Measurements from ENCODE around the gene ZNF496. TPM values are rescaled to one million over a fixed set of nuclear protein-coding genes. Genes with fewer than 3 reads are reported as not detected.
"Not testable (repeated sequence)": the region's sequence is repeated elsewhere in the genome, so short reads cannot be mapped to it uniquely, and the experiment has no call there.

Gene ZNF496
- total RNA-seq, 2 donors from 2014 or later: 11.7 to 15.6 TPM

DNA sequence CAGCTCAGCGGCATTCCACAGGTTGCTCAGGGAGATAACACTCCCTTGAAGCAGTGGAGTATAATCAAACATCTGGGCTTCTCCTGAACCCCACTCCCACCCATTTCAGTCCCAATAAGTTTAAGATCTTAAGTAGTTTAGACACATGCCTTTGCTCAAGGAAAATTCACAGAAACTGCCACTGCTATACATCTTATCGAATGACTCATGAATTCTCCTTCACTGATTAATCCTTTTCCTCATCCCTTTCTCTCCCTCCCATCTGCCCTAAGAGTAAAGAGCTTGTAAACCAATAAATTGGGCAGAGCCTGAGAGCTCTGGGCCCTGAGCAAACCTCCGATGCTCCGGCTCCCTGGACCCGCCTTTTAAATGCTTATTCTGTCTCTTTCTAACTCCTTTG lies 65.6 kb downstream of the ZNF496 start:
- H3K9me3 ChIP-seq: no peaks in the 10 kb centered on the region
- H3K27ac ChIP-seq: no peak overlapping the region
- TF ChIP-seq, protein P1, sequence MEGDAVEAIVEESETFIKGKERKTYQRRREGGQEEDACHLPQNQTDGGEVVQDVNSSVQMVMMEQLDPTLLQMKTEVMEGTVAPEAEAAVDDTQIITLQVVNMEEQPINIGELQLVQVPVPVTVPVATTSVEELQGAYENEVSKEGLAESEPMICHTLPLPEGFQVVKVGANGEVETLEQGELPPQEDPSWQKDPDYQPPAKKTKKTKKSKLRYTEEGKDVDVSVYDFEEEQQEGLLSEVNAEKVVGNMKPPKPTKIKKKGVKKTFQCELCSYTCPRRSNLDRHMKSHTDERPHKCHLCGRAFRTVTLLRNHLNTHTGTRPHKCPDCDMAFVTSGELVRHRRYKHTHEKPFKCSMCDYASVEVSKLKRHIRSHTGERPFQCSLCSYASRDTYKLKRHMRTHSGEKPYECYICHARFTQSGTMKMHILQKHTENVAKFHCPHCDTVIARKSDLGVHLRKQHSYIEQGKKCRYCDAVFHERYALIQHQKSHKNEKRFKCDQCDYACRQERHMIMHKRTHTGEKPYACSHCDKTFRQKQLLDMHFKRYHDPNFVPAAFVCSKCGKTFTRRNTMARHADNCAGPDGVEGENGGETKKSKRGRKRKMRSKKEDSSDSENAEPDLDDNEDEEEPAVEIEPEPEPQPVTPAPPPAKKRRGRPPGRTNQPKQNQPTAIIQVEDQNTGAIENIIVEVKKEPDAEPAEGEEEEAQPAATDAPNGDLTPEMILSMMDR (IDR thresholded peaks at IDR 0.05): no peak
- intact Hi-C loops (cut with DNase I): no loop called here
- no peak overlapping the region for H3K9ac ChIP-seq (ENCODE audit: low read depth in 2 of 2, low read length in 2 of 2)
- H3K27me3 ChIP-seq: no peaks in the 10 kb centered on the region
- H3K4me1 ChIP-seq: no peaks in the 10 kb centered on the region
- no peak for DNase-seq
- no peaks in the 10 kb centered on the region for H3K36me3 ChIP-seq
- no peak overlapping the region for H3K4me3 ChIP-seq

DNA sequence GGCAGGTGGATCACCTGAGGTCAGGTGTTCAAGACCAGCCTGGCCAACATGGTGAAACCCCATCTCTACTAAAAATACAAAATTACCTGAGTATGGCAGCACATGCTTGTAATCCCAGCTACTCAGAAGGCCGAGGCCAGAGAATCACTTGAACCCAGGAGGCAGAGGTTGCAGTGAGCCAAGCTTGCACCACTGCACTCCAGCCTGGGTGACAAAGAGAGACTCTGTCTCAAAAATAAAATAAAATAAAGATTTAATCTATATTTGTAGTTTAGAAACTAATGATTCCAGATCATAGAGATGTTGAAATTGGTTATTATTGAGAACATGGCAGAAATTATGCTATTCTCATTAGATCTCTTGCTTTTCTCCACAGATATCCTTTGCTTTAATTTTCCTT lies 75.9 kb downstream of the ZNF496 start, which contains the start of gene VN1R5:
Gene VN1R5 (plus strand): TSS at position 301 of the 400 bp plus-strand sequence.
- H3K27me3 ChIP-seq; H3K9me3 ChIP-seq; H3K9ac ChIP-seq (ENCODE audit: low read depth in 2 of 2, low read length in 2 of 2); H3K27ac ChIP-seq; intact Hi-C loops (cut with DNase I); DNase-seq; H3K36me3 ChIP-seq; H3K4me3 ChIP-seq; H3K4me1 ChIP-seq: not testable (repeated sequence)

DNA sequence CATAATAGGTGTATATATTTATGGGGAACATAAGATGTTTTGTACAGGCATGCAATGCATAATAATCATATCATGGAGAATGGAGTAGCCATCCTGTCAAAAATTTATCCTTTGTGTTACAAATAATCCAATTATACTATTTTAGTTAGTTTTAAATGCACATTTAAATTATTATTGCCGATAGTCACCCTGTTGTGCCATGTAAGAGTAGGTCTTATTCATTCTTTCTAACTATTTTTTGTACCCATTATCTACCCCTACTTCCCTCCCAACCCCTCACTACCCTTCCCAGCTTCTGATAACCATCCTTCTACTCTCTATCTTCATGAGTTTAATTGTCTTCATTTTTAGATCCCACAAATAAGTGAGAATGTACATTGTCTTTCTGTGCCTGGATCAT lies 84.1 kb downstream of the ZNF496 start:
- Histone ChIP-seq H3K27me3 (no peaks in the 10 kb centered on the region), H3K27ac (no peak overlapping the region), H3K36me3 (no peaks in the 10 kb centered on the region), H3K4me1 (no peaks in the 10 kb centered on the region), H3K4me3 (no peak overlapping the region), H3K9ac (ENCODE audit: low read depth in 2 of 2, low read length in 2 of 2) (no peak overlapping the region), H3K9me3 (no peaks in the 10 kb centered on the region)
- DNase-seq: no peak
- TF ChIP-seq, protein P1 (IDR thresholded peaks at IDR 0.05): no peak
- intact Hi-C loops (cut with DNase I): no loop called here

Other genes starting within 250 kb of the ZNF496 start
- 1 to 10 TPM; 6.2 to 6.5 TPM for gene ZNF669, start 227.5 kb downstream of the ZNF496 start, total RNA-seq
- 10 to 100 TPM; 31.6 to 43.2 TPM for gene ZNF124, start 159.8 kb downstream of the ZNF496 start, total RNA-seq
- gene VN1R5, start 75.8 kb downstream of the ZNF496 start, total RNA-seq: not detected
- gene NLRP3, start 84.3 kb upstream of the ZNF496 start, total RNA-seq: 1 to 10 TPM in 1 of 2 donors, under 1 TPM in 1; 0.22 to 2.2 TPM
- not detected for gene OR2B11, start 126.2 kb upstream of the ZNF496 start, total RNA-seq
- not detected for gene OR2C3, start 204.6 kb upstream of the ZNF496 start, total RNA-seq
- gene GCSAML, start 217.3 kb upstream of the ZNF496 start, total RNA-seq: under 1 TPM; 0.40 to 0.48 TPM